ENCODE measurements around the gene HEG1.

HEG1 gene

GRCh38 chr3:125050488-125051090 lies 5.2 kb downstream of the HEG1 start:
- no peak for DNase-seq (ENCODE audit: low read depth)

GRCh38 chr3:125048282-125048681 lies 7.5 kb downstream of the HEG1 start:
- DNase-seq (ENCODE audit: low read depth): no peak

- no peak for DNase-seq (ENCODE audit: low read depth)
Observed at GRCh38 chr3:125045965-125046364, 9.8 kb downstream of the HEG1 start.

- DNase-seq (ENCODE audit: low read depth): no peak
Observed at GRCh38 chr3:125045194-125045593, 10.6 kb downstream of the HEG1 start.

- no peak for DNase-seq (ENCODE audit: low read depth)
Observed at GRCh38 chr3:125043599-125044151, 12.1 kb downstream of the HEG1 start.

GRCh38 chr3:125042725-125043406 lies 12.9 kb downstream of the HEG1 start:
- DNase-seq (ENCODE audit: low read depth): no peak

GRCh38 chr3:125039131-125040100 lies 16.4 kb downstream of the HEG1 start:
- no peak for DNase-seq (ENCODE audit: low read depth)

GRCh38 chr3:125037498-125038150 lies 18.2 kb downstream of the HEG1 start:
- DNase-seq (ENCODE audit: low read depth): no peak

- DNase-seq (ENCODE audit: low read depth): no peak
Observed at GRCh38 chr3:125035217-125035616, 20.6 kb downstream of the HEG1 start.

GRCh38 chr3:125033616-125034015 lies 22.2 kb downstream of the HEG1 start:
- DNase-seq (ENCODE audit: low read depth): no peak

- DNase-seq (ENCODE audit: low read depth): no peak
Observed at GRCh38 chr3:125033135-125033534, 22.7 kb downstream of the HEG1 start.

- DNase-seq (ENCODE audit: low read depth): no peak
Observed at GRCh38 chr3:125032683-125033082, 23.1 kb downstream of the HEG1 start.

- DNase-seq (ENCODE audit: low read depth): no peak
Observed at GRCh38 chr3:125032100-125032643, 23.6 kb downstream of the HEG1 start.

GRCh38 chr3:125031544-125031943 lies 24.3 kb downstream of the HEG1 start:
- no peak for DNase-seq (ENCODE audit: low read depth)

- DNase-seq (ENCODE audit: low read depth): no peak
Observed at GRCh38 chr3:125028657-125029056, 27.1 kb downstream of the HEG1 start.

GRCh38 chr3:125025642-125026041 lies 30.2 kb downstream of the HEG1 start:
- no peak for DNase-seq (ENCODE audit: low read depth)

- no peak for DNase-seq (ENCODE audit: low read depth)
Observed at GRCh38 chr3:125024817-125025216, 31.0 kb downstream of the HEG1 start.

GRCh38 chr3:125023833-125024555 lies 31.8 kb downstream of the HEG1 start:
- no peak for DNase-seq (ENCODE audit: low read depth)

- no peak for DNase-seq (ENCODE audit: low read depth)
Observed at GRCh38 chr3:125022206-125022605, 33.6 kb downstream of the HEG1 start.

- no peak for DNase-seq (ENCODE audit: low read depth)
Observed at GRCh38 chr3:125019271-125019670, 36.5 kb downstream of the HEG1 start.

- DNase-seq (ENCODE audit: low read depth): no peak
Observed at GRCh38 chr3:125017406-125017805, 38.4 kb downstream of the HEG1 start.
